ENCODE results near the gene ALDH1L1.

ALDH1L1 gene

GRCh38 chr3:126153695-126154360, 26.6 kb downstream of the ALDH1L1 start:
- DNase-seq = no peak

GRCh38 chr3:126152901-126153694, 27.3 kb downstream of the ALDH1L1 start:
- DNase-seq = no peak

- DNase-seq = no peak
These were observed 27.9 kb downstream of the ALDH1L1 start for GRCh38 chr3:126152458-126152857.

- DNase-seq = no peak
These were observed 28.7 kb downstream of the ALDH1L1 start for GRCh38 chr3:126151562-126152302.

GRCh38 chr3:126149960-126150515, 30.3 kb downstream of the ALDH1L1 start:
- DNase-seq = no peak

- DNase-seq = no peak
These were observed 31.0 kb downstream of the ALDH1L1 start for GRCh38 chr3:126149256-126149902.

GRCh38 chr3:126147932-126148683, 32.3 kb downstream of the ALDH1L1 start:
- no peak for DNase-seq

GRCh38 chr3:126147147-126147931, 33.0 kb downstream of the ALDH1L1 start:
- no peak for DNase-seq

GRCh38 chr3:126146525-126147146, 33.8 kb downstream of the ALDH1L1 start:
- DNase-seq = no peak

- no peak for DNase-seq
These were observed 34.4 kb downstream of the ALDH1L1 start for GRCh38 chr3:126146034-126146433.

GRCh38 chr3:126142652-126143051, 37.7 kb downstream of the ALDH1L1 start:
- DNase-seq = no peak

- DNase-seq = no peak
These were observed 42.8 kb downstream of the ALDH1L1 start for GRCh38 chr3:126137490-126138130.

- no peak for DNase-seq
These were observed 43.8 kb downstream of the ALDH1L1 start for GRCh38 chr3:126136428-126137220.

- DNase-seq = no peak
These were observed 44.8 kb downstream of the ALDH1L1 start for GRCh38 chr3:126135406-126136076.

GRCh38 chr3:126135071-126135405, 45.3 kb downstream of the ALDH1L1 start:
- no peak for DNase-seq

- DNase-seq = peak; percentile 24 to 28
These were observed 46.0 kb downstream of the ALDH1L1 start for GRCh38 chr3:126134219-126134975.

- no peak for DNase-seq
These were observed 46.8 kb downstream of the ALDH1L1 start for GRCh38 chr3:126133606-126134005.
